Stimulated activated CD8-positive, alpha-beta memory T cell treated with anti-CD3 and anti-CD28 coated beads, Interleukin-4, amount 100 ng/mL, for 24 hours (primary cell): ENCODE measurements around the gene MYL4.
A peak's percentile ranks its signal among the peaks of the same experiment; 100 is the strongest.
"Not testable (repeated sequence)": the region's sequence is repeated elsewhere in the genome, so short reads cannot be mapped to it uniquely, and the experiment has no call there.

Experiments used
- DNase-seq: peaks from one replicate; pipeline ENCODE4 v3.0.0-alpha.2; 2020; ENCODE audit warnings: low read depth

MYL4 gene

GRCh38 chr17:47221154-47221553 is 12.0 kb downstream of the MYL4 start:
- no peak for DNase-seq

- DNase-seq: no peak
Measured at GRCh38 chr17:47222047-47222446, 12.9 kb downstream of the MYL4 start.

GRCh38 chr17:47223007-47223406 is 13.9 kb downstream of the MYL4 start:
- DNase-seq: no peak

- no peak for DNase-seq
Measured at GRCh38 chr17:47223460-47223859, 14.3 kb downstream of the MYL4 start.

GRCh38 chr17:47224077-47224476 is 14.9 kb downstream of the MYL4 start:
- DNase-seq: not testable (repeated sequence)

- no peak for DNase-seq
Measured at GRCh38 chr17:47224966-47225365, 15.8 kb downstream of the MYL4 start.

- no peak for DNase-seq
Measured at GRCh38 chr17:47225436-47225858, 16.3 kb downstream of the MYL4 start.

- DNase-seq: no peak
Measured at GRCh38 chr17:47225911-47226688, 17.0 kb downstream of the MYL4 start.

- DNase-seq: no peak
Measured at GRCh38 chr17:47227862-47228261, 18.7 kb downstream of the MYL4 start.

GRCh38 chr17:47229535-47230443 is 20.6 kb downstream of the MYL4 start:
- DNase-seq: peak; percentile 54

- no peak for DNase-seq
Measured at GRCh38 chr17:47230864-47231263, 21.7 kb downstream of the MYL4 start.

GRCh38 chr17:47231334-47231733 is 22.2 kb downstream of the MYL4 start:
- no peak for DNase-seq

GRCh38 chr17:47231866-47232265 is 22.7 kb downstream of the MYL4 start:
- no peak for DNase-seq

- no peak for DNase-seq
Measured at GRCh38 chr17:47232465-47232864, 23.3 kb downstream of the MYL4 start.

- no peak for DNase-seq
Measured at GRCh38 chr17:47235506-47235905, 26.4 kb downstream of the MYL4 start.

GRCh38 chr17:47235923-47236322 is 26.8 kb downstream of the MYL4 start:
- DNase-seq: no peak

- no peak for DNase-seq
Measured at GRCh38 chr17:47237841-47238240, 28.7 kb downstream of the MYL4 start.

GRCh38 chr17:47238321-47239010 is 29.3 kb downstream of the MYL4 start:
- DNase-seq: no peak

- no peak for DNase-seq
Measured at GRCh38 chr17:47239619-47239966, 30.4 kb downstream of the MYL4 start.

GRCh38 chr17:47239967-47240651 is 31.0 kb downstream of the MYL4 start:
- no peak for DNase-seq

- DNase-seq: no peak
Measured at GRCh38 chr17:47240806-47241205, 31.7 kb downstream of the MYL4 start.

GRCh38 chr17:47242648-47243047 is 33.5 kb downstream of the MYL4 start:
- no peak for DNase-seq
